Limb (tissue), 2 donors: ENCODE measurements around the gene PPP1R3G.
"Not testable (repeated sequence)": the region's sequence is repeated elsewhere in the genome, so short reads cannot be mapped to it uniquely, and the experiment has no call there.

Source experiments
- DNase-seq, 2 donors: peaks; one replicate each; pipeline ENCODE4 v3.0.0-alpha.2; 2016; ENCODE audit errors: extremely low spot score in 2 of 2

PPP1R3G gene

DNA sequence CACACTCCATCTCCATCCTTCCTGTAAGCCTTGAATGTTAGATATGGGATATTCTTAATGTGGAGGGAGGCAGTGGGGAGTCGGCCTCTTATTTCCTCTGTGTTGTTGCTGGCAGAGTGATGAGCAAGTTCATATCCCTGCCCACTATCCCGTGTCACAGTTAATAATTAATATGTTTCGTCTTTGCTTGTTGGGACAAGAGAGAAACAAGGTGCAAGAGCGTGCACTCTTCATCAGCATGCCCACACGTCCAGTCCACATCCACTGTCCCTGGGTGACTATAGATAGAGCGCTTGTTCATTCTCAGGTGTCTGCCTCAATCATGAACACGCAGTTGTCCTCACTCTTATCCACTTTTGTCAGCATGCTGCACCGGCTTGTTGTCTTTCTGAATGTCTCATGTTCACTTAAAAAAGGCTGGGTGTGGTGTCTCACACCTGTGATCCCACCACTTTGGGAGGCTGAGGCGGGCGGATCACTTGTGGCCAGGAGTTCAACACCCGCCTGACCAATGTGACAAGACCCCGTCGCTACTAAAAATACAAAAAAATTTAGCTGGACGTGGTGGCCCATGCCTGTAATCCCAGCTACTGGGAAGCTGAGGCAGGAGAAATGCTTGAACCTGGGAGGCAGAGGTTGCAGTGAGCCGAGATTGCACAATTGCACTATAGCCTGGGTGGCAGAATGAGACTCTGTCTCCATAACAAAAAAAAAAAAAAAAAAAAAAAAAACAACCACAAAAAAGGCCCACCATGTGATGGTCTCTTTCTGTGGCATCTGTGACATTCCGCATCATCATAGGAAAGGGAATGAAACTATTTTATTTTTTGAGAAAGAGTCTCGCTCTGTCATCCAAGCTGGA, 34.2 kb downstream of the PPP1R3G start:
- no peak for DNase-seq

DNA sequence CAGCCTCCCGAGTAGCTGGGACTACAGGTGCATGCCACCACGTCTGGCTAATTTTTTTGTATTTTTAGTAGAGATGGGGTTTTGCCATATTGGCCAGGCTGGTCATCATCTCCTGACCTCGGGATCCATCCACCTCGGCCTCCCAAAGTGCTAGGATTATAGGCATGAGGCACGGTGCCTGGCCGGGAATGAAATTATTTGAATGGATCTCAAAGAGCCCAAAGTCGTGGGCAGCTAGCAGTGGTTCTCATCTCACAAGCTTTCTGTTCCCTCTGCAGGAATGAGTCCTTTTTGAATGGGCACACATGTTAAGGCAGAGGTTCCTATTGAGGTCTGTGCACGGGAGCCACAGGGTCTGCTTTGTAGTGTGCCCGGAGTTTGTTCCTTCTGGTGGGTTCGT, 34.9 kb downstream of the PPP1R3G start:
- no peak for DNase-seq

DNA sequence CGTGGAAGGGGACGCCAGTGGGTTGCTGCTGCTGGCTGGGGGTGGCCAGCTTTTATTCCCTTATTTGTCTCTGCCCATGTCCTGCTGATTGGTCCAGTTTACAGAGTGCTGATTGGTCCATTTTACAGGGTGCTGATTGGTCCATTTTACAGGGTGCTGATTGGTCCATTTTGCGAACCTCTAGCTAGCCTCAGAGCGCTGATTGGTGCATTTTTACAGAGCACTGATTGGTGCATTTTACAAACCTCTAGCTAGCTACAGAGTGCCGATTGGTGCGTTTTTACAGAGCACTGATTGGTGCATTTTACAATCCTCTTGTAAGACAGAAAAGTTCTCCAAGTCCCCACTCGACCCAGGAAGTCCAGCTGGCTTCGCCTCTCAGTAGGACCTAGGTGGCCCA, 35.4 kb downstream of the PPP1R3G start:
- not testable (repeated sequence) for DNase-seq

DNA sequence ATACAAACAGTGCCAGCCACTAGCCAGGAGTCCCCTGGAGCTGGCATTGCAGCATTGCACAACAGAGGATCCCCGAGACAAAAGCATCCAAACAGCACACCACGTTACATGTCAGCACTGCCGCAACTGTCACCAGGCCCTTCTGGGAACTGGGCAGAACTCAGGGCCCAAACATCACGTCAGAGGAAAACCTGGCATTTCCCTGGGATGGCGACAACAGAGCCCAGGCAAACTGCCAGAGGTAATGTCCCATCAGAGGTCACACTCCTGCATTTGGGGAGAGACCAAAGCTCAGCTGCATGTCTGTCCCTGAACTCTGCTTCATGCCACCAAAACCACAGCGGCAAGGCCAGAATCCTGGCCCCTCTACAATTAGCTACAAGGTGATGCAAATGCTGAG, 36.3 kb downstream of the PPP1R3G start:
- no peak for DNase-seq

DNA sequence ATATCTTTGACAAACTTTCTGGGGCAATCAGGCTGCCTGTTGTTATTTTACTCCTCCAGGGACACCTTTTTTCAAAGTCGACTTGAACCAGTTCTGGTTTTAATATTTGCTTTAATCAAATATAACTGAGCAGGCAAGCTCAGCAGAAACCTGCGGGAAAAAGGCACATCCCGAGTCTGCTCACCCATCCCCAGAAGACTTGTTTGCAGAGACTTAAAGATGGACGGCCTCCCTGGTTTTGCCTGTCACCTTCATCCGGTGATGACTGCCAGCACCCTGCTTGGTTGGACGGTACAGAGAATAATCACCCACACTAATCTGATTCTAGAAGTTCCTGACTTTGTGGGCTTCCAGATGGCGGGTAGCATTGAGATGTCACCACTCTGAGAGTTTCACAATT, 36.8 kb downstream of the PPP1R3G start:
- no peak for DNase-seq

DNA sequence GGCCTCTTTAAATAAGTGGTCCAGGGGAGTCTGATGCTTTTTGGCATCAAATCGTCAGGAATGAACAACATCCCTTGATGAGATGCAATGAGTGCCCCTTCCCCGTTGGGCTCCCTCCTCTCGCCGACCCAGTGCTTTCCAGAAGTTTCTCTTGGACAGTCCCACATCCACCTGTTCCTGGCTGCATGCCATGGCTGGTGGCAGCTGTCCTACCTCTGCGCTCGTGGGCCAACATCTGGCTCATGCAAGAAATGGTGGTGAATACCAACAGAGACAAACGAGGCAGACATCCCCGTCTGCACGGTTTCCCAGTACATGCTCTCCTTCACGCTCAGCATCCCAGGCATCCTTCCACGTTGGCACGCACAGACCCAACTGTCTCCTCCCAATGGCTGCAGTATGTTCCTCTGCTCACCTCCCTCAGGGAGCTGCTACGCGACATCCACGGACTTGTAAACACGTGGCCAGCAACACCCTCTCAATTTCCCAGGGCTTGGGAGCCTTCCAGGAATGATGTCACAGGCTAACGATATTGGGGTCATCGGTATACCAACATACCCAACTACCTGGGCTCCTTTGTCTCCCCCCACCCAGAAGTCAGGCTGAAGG, 37.5 kb downstream of the PPP1R3G start:
- DNase-seq, result no peak

DNA sequence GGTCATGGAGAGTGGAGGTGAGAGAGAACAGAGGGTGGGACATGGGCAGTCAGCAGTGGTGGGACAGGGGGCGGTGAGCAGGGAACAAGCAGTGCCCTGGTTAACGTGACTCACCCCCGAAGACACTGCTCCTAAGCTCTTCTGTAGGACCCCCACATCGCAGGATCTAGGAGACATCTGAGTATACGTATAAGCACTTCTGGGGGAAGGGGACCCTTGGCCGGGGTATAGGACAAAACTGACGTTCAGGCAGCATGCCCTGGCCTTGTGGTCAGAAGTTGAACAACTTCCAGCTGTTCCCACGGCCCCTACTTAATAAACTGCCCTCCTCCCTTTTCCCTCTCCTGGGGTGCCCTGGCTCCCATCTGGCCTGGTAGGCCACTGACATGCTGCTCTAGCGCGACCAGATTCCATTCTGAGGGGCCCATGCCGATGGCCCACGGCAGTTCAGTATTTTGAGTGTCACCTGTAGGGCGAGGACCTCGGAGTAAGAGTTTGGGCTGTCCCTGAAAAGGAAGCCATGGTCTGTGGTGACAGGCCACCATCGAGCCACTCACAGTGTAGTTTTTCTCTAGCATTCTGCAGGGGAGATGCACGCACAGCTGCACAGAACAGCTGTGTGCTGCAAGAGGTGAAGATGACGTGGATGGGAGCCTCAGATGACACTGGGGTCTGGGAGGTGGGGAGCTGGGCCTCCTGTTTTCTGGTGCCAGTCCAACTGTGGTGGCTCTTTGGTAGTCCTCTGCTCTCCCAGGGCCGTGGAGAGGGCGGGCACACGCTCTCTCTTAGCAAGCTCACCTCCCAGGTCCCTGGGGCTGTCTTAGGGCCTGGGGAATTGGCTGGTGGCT, 38.4 kb downstream of the PPP1R3G start:
- peak in 1 of 2 donors; percentile 29 for DNase-seq

DNA sequence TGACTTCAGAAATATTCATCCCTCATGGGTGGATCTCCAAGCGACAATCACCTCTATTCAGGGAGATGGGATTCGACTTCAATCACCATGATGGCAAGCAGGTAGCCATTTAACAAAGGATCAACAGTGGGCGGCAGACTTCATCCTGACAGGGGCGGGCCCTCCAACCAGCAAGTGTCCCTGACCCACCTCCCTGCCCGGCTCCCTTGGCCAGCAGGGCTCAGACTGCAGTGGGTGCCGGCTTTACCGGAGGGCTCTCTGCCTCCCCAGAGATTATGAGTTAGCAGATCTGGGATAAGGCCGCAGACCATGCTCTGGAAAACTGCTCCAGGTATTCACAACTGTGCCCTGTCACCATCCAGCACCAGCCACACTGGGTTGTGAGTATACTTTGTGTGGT, 39.4 kb downstream of the PPP1R3G start:
- no peak for DNase-seq

DNA sequence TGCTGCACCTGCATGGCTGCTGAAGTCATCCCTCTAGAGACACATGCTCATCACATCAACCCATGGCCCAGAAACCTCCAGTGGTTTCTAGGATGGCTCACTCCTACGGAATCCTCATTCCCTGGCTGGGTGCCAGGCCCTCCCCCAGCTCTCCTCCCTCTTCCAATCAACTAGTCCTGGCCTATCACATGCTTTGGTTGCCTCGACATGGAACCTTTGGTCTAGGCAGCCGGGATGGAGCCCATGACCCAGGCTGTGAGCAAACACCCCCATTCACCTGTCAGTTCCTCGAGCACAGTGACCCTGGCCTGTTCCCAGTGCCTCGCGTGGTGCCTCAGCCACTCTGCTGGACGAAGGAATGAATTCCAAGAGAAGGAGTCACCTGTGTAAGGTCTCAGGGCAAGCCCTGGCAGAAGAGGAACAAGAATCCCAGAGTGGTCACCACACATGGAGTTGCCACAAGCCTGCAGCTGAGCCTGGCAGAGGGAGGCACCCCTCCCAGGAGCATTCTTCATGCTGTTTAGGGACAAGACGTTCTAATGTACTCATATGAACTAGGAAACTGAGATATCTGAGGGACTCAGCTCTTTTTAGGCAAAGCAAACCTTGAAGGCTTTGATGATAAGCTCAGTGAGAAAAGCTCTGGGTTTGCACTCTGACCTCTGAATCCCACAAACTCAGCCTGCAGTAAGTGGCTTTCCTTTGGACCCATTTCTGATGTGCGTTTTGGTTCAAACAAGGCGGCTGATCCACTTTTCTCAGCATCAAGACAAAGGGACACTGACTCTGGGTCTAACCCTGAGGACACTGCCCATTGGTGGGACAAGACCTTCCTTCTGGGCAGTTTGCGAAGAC, 40.2 kb downstream of the PPP1R3G start:
- no peak for DNase-seq

DNA sequence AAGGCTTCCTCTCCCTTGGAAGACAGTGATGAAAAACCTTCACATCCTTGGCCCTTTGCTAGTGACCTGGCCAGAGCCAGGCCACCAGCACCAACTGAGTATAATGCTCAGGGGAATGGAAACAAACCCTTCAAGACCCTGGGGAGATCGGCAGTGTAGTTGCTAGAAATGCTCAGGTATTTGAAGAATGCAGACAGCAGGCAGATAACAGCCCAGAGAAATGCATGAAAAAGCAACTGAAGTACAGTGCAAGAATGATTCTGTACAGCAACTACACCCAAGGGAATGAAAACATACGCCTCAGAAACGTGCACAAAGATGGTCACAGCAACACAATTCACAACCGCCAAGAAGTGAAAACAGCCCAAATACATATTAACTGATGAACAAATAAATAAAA, 41.1 kb downstream of the PPP1R3G start:
- DNase-seq, result peak in 1 of 2 donors; percentile 3

DNA sequence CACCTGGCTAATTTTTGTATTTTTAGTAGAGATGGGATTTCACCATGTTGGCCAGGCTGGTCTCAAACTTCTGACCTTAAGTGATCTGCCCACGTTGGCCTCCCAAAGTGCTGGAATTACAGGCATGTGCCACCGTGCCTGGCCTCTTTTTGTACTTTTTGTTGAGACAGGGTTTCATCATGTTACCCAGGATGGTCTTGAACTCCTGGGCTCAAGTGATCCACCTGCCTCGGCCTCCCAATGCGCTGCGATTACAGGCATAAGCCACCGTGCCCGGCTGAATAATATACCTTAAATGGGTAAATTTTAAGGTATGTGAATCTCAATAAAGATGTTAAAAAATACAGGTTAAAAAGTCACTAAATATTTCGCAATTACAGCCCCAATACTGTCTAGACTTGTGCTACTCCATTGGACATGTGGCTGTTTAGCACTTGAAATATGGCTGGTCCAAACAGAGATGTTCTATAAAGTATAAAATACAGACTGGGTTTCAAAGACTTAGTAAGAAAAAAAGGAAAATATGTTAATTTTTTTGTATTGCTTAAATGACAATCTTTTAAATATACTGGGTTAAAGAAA, 42.1 kb downstream of the PPP1R3G start:
- no peak for DNase-seq

DNA sequence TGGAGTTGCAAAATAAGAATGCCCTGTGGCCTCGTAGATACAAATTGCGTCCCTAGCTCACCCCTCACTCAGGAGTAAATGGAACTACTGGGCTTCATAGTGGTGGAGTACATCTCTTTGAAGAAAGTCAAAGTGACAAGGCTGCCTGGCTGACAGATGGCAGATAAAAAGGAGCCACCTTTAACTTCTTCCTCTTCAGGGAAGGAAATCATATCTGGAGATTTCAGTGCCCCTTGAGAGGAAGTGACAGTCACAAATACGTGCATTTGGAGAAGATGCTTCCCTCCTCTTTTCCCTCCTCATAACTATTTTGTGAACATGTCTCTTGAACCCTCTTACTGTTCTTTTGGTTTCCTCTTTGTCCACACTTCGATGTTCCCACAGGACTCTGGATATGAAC, 43.2 kb downstream of the PPP1R3G start:
- no peak for DNase-seq

DNA sequence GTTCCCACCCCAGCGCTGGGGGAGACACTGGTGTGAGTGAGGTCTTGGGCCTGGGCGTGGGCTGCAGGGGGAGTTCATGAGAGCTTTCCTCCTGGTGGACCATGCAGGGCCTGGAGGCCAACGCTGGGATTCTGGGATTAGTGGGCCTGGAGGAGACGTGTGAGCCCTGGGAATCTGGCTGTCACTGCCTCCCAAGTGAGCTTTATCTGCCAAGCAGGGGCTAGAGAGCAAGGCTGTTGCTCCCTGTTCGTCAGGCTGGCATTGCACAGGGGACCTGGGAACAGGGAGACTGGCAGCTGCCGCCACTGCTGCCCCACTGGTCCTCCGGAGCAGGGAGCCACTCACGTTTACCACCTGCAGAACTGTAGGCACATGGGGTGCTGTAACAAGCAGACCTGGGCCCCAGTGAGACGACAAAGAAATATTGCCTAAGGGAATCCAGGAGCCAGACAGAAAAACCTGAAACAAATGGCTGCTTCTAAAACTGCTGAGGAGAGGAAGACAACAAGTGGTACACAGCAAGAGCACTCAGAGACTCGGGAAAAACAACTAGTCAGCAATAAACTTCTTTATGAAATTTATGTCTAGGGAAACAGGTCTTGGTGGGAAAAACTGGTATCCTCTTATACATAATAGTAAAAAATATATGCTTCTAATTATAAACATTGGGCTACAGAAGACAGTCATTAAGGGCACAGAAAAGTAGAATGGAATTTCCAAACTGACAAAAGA, 45.2 kb downstream of the PPP1R3G start:
- no peak for DNase-seq

DNA sequence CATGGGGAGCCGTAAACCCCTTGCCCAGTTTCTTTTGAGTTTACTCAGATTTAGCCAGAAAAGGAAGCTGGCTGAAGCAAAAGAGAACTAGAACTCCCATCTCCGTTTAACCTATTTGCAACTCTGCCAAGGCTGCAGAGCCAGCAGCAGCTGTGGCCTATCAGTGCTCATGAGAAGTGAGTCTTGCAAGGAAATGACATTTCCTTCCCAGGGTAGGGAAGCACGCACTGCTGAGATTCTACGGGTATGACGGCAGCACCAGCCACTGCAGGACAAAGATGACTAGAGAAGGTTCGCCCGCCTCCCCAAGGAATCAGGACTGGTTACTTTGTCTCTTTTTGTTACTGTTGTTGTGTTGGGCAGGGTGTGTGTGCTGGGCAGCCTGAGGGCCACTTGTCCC, 47.6 kb downstream of the PPP1R3G start:
- peak; percentile 48 to 65 for DNase-seq

DNA sequence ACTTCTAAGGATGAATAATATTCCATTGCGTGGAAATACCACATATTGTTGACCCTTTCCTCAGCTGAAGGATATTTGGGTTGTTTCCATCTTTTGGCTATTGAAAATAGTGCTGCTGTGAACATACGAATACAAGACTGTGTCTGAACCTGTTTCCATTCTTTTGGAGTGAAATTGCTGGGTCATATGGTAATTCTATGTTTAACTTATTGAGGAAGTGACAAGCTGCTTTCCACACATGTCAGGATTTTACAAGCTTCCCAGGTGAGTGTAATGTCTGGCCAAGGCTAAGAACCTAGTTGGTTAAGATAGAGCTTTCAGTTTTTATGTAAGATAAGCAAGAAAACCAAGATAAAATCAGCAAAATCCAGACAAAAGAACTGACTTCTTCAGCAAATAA, 48.8 kb downstream of the PPP1R3G start:
- DNase-seq, result no peak

DNA sequence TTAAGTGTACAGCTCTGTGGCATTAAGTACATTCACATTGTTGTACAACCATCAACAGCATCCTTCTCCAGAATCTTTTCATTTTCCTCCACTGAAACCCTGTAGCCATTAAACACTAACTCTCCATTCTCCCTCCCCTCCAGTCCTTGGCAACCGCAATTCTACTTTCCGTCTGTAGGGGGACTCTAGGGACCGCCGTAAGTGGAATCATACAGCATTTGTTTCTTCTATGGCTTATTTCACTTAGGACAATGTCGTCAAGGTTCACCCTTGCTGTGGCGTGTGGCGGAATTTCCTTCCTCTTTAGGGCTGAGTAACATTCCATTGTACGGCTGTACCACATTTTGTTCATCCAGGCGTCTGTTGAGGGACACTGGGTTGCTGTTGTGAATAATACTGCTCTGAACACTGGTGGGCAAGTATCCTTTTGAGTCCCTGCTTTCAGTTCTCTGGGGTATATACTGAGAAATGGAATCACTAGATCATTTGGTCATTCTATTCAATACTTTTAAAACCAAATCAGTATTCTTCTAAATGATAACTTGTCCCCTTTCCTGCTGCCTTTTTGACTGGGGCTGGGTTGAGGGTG, 50.7 kb downstream of the PPP1R3G start:
- peak in 1 of 2 donors; percentile 9 for DNase-seq

DNA sequence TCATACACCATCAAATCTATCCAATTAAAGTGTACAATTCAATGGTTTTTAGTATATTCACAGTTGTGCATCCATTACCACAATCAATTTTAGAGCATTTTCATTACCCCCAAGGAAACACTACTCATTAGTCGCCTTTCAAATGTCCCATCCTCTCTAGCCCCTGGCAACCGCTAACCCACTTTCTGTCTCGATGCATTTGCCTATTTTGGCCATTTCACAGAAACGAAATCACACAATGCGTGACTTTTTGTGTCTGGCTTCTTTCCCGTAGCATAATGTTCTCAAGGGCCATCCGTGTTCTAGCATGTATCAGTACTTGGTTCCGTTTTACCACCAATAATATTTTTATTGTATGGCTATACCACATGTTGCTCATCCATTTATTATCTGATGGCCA, 51.7 kb downstream of the PPP1R3G start:
- no peak for DNase-seq
